T-cell (primary cell): Measurements from ENCODE around the gene TARBP2. TPM values are rescaled to one million over a fixed set of nuclear protein-coding genes. Genes with fewer than 3 reads are reported as not detected.

Experiments
- ATAC-seq, 4 experiments: fragments of 200-7000 bp in 3 of 4; fragments of 150-1000 bp in 1 of 4; cut with Tn5 transposase; replicated peaks in 1 of 4; 1 replicate in 3 of 4; 2 replicates in 1 of 4; pipeline ENCODE4 v1.10.0; 2021; ENCODE audit warnings: moderate library complexity in 3 of 4, mild to moderate bottlenecking in 2 of 4, moderate number of reproducible peaks in 1 of 4
- CTCF ChIA-PET, 2 donors: fragments of 300-600 bp; sonication (Branson Sonifier 250); formaldehyde crosslinking; loops; one replicate each; lab custom pipeline; 2022; ENCODE audit warnings: antibody characterized with exemption in 2 of 2; lab: Charles Lee
- POLR2A ChIA-PET, 2 donors: fragments of 300-600 bp; sonication (Branson Sonifier 250); formaldehyde crosslinking; loops; one replicate each; lab custom pipeline; 2022; ENCODE audit warnings: antibody characterized with exemption in 2 of 2; lab: Charles Lee
- DNase-seq, 35 experiments: peaks; one replicate each; pipeline versions ENCODE4 v3.0.0 to v3.0.0-alpha.2; 2013 to 2023
- H3K27ac ChIP-seq: one replicate; pipeline ENCODE4 v1.5.1; 2013; ENCODE audit warnings: low read length
- H3K27me3 ChIP-seq, 2 experiments: replicated peaks in 1 of 2; 1 replicate in 1 of 2; 2 replicates in 1 of 2; pipeline versions ENCODE4 v1.6.1 to v1.7.0; 2013; ENCODE audit warnings: low read length in 1 of 2, mixed read lengths in 1 of 2; ENCODE audit not compliant: control insufficient read depth in 2 of 2, insufficient read depth in 2 of 2; ENCODE audit errors: extremely low read depth in 1 of 2
- H3K36me3 ChIP-seq, 2 donors: 1 replicate in 1 of 2; 2 replicates in 1 of 2; pipeline versions ENCODE4 v1.6.1 to v1.7.0; 2013; ENCODE audit warnings: low read length in 1 of 2; ENCODE audit not compliant: control insufficient read depth in 2 of 2, insufficient read depth in 1 of 2; ENCODE audit errors: extremely low read depth in 1 of 2
- H3K4me1 ChIP-seq, 2 experiments: 1 replicate in 1 of 2; 2 replicates in 1 of 2; pipeline versions ENCODE4 v1.6.1 to v1.7.0; 2013; ENCODE audit warnings: low read length in 2 of 2, mixed read lengths in 1 of 2; ENCODE audit not compliant: insufficient read depth in 2 of 2, control insufficient read depth in 1 of 2; ENCODE audit errors: extremely low read depth in 1 of 2
- H3K4me3 ChIP-seq, 2 donors: 1 replicate in 1 of 2; 2 replicates in 1 of 2; pipeline versions ENCODE4 v1.5.1 to v1.7.0; 2013; ENCODE audit warnings: mild to moderate bottlenecking in 2 of 2, low read length in 1 of 2, moderate library complexity in 1 of 2; ENCODE audit not compliant: control insufficient read depth in 1 of 2; ENCODE audit errors: extremely low read depth in 1 of 2
- H3K9me3 ChIP-seq: 2 replicates; pipeline ENCODE4 v1.7.0; 2013
- H3K27ac Mint-ChIP-seq, 2 donors: one replicate each; pipeline ENCODE4 v1.8.0; 2020 to 2021; ENCODE audit warnings: mild to moderate bottlenecking in 2 of 2, mixed read lengths in 2 of 2
- H3K27me3 Mint-ChIP-seq, 2 donors: one replicate each; pipeline ENCODE4 v1.8.0; 2021 to 2022; ENCODE audit warnings: mixed read lengths in 2 of 2
- H3K36me3 Mint-ChIP-seq: one replicate; pipeline ENCODE4 v1.8.0; 2021; ENCODE audit warnings: mixed read lengths
- H3K4me1 Mint-ChIP-seq, 3 donors: one replicate each; pipeline ENCODE4 v1.8.0; 2020 to 2022; ENCODE audit warnings: mixed read lengths in 3 of 3, mild to moderate bottlenecking in 1 of 3
- H3K4me3 Mint-ChIP-seq, 3 donors: one replicate each; pipeline ENCODE4 v1.8.0; 2020 to 2022; ENCODE audit warnings: mild to moderate bottlenecking in 3 of 3, mixed read lengths in 3 of 3, moderate library complexity in 3 of 3
- H3K9me3 Mint-ChIP-seq, 3 donors: one replicate each; pipeline ENCODE4 v1.8.0; 2020 to 2022; ENCODE audit warnings: mixed read lengths in 3 of 3
- WGBS: methylation state at CpG from one replicate; pipeline ENCODE4 v1.1.5; 2013; ENCODE audit warnings: missing lambda C conversion rate; ENCODE audit not compliant: insufficient coverage; 5-methylcytosine and 5-hydroxymethylcytosine counted together
- total RNA-seq, 35 experiments: library from RNA in 6 of 35; stranded (reverse) in 6 of 35; fragments of 120-200 nt in 1 of 35; gene quantifications; one replicate each; pipeline versions ENCODE4 v1.2.1 to v1.2.4 and lab custom pipeline; 2013 to 2026

The TARBP2 gene
- total RNA-seq, 5 donors from 2014 or later (not counting 1 experiment from before 2014, with no cell fraction given): 31.4 to 44.7 (median 39.1) TPM

- ATAC-seq (no peak), DNase-seq (no peak)
- WGBS: 90% methylated on average over 1 of the region's 3 CpGs
- Mint-ChIP-seq H3K4me1 (peaks cover 52 to 65% (median 54%) of the 10 kb centered on the region in 3 donors), H3K4me3 (peak overlapping the region in 1 of 3 donors; percentile 97), H3K27ac (peak overlapping the region; percentile 27 to 53), H3K36me3 (no peaks in the 10 kb centered on the region), H3K9me3 (no peaks in the 10 kb centered on the region), H3K27me3 (no peaks in the 10 kb centered on the region)
- CTCF ChIA-PET: interaction anchor here in 1 of 2 donors (1.1 kb wide), 1 partner anchor 16 kb away, joined by 3 read pairs; no protein-coding TSS in a partner anchor
- Histone ChIP-seq H3K36me3 (no peaks in the 10 kb centered on the region), H3K9me3 (no peaks in the 10 kb centered on the region), H3K27me3 (no peaks in the 10 kb centered on the region), H3K4me3 (no peak overlapping the region), H3K27ac (no peak overlapping the region), H3K4me1 (peaks cover 30 to 57% of the 10 kb centered on the region in 2 experiments)
- POLR2A ChIA-PET: interaction anchor here in 1 of 2 donors (0.6 kb wide), 1 partner anchor 22 kb away, joined by 3 read pairs; no protein-coding TSS in a partner anchor
These were observed 3.6 kb upstream of the TARBP2 start for GRCh38 chr12:53497461-53497860.

- H3K27ac ChIP-seq: no peak overlapping the region
- DNase-seq: no peak
These were observed 2.9 kb upstream of the TARBP2 start for GRCh38 chr12:53498235-53498630.

GRCh38 chr12:53499266-53500141 is 1.6 kb upstream of the TARBP2 start, which contains the start of gene MAP3K12:
MAP3K12 (minus strand) TSS chr12:53499458; CDS start chr12:53487391, 12,067 bp downstream.
- peaks cover 6 to 10% of the 10 kb centered on the region in 2 donors for H3K36me3 ChIP-seq
- H3K4me1 ChIP-seq: peaks cover 19 to 38% of the 10 kb centered on the region in 2 experiments
- peak within 1 kb of the TSS; percentile 92 for H3K27ac ChIP-seq
- under 1% methylated on average over 42 of the region's 51 CpGs for WGBS
- Mint-ChIP-seq H3K4me1 (peaks cover 36 to 55% (median 41%) of the 10 kb centered on the region in 3 donors), H3K4me3 (peak within 1 kb of the TSS; percentile 85 to 97 (median 94)), H3K36me3 (peaks cover under 1% of the 10 kb centered on the region), H3K9me3 (no peaks in the 10 kb centered on the region), H3K27me3 (no peaks in the 10 kb centered on the region), H3K27ac (peak within 1 kb of the TSS; percentile 99)
- ChIA-PET CTCF (interaction anchor here in 1 of 2 donors (0.6 kb wide), 1 partner anchor 176 kb away, joined by 3 read pairs; no protein-coding TSS in a partner anchor), POLR2A (interaction anchor here (0.6 kb wide), 2 partner anchors 41 to 152 kb away, joined by 3 to 6 read pairs; no protein-coding TSS in a partner anchor)
- H3K4me3 ChIP-seq: peak within 1 kb of the TSS; percentile 80 to 83
- DNase-seq (peak in 29 of 35 experiments; percentile 24 to 68 (median 44)), ATAC-seq (peak in 2 of 4 experiments; percentile 5 to 9)
- no peaks in the 10 kb centered on the region for H3K9me3 ChIP-seq
- H3K27me3 ChIP-seq: no peaks in the 10 kb centered on the region

More at GRCh38 chr12:53498235-53498630, 2.9 kb upstream of the TARBP2 start:
- Mint-ChIP-seq H3K27ac (peak overlapping the region; percentile 53 to 75), H3K9me3 (no peaks in the 10 kb centered on the region), H3K4me3 (peak overlapping the region; percentile 84 to 97 (median 85)), H3K4me1 (peaks cover 47 to 66% (median 53%) of the 10 kb centered on the region in 3 donors), H3K36me3 (no peaks in the 10 kb centered on the region), H3K27me3 (no peaks in the 10 kb centered on the region)
- ChIA-PET CTCF (interaction anchor here in 1 of 2 donors (0.6 to 1.1 kb wide), 2 partner anchors 17 to 223 kb away, joined by 3 read pairs; no protein-coding TSS in a partner anchor), POLR2A (interaction anchor here in 1 of 2 donors (0.6 kb wide), 1 partner anchor 22 kb away, joined by 3 read pairs; no protein-coding TSS in a partner anchor)
- H3K4me3 ChIP-seq: no peak overlapping the region
- H3K27me3 ChIP-seq: no peaks in the 10 kb centered on the region
- H3K4me1 ChIP-seq: peaks cover 30 to 50% of the 10 kb centered on the region in 2 experiments
- no peak for ATAC-seq
- WGBS: no CpG with 5 or more reads among the region's 2 CpGs
- peaks cover 3 to 4% of the 10 kb centered on the region in 2 donors for H3K36me3 ChIP-seq
- no peaks in the 10 kb centered on the region for H3K9me3 ChIP-seq

- H3K4me1 ChIP-seq: peaks cover 19 to 34% of the 10 kb centered on the region in 2 experiments
- no peaks in the 10 kb centered on the region for H3K9me3 ChIP-seq
- CTCF ChIA-PET: interaction anchor here in 1 of 2 donors (0.6 to 2.0 kb wide), 18 partner anchors 9 to 494 kb away, joined by 3 to 17 read pairs (median 4); partner anchors contain the start of genes AAAS, ATP5MC2, EIF4B and PFDN5
- no peaks in the 10 kb centered on the region for H3K27me3 Mint-ChIP-seq
- no peak for ATAC-seq
- peak overlapping the region; percentile 99 for H3K27ac Mint-ChIP-seq
- peaks cover 36 to 56% (median 40%) of the 10 kb centered on the region in 3 donors for H3K4me1 Mint-ChIP-seq
- peaks cover 14 to 18% of the 10 kb centered on the region in 2 donors for H3K36me3 ChIP-seq
- POLR2A ChIA-PET: interaction anchor here (0.6 to 1.8 kb wide), 8 partner anchors 9 to 780 kb away, joined by 3 to 8 read pairs (median 4); partner anchors contain the start of genes AAAS (in 1 of the 2), CBX5 (in 1 of the 2), HNRNPA1 (in 1 of the 2) and SP1 (in 1 of the 2)
- peaks cover 7% of the 10 kb centered on the region for H3K36me3 Mint-ChIP-seq
- H3K9me3 Mint-ChIP-seq: no peaks in the 10 kb centered on the region
- DNase-seq: peak in 4 of 35 experiments; percentile 21 to 55 (median 30)
- WGBS: 0% methylated on average over 7 of the region's 17 CpGs
- peak overlapping the region; percentile 85 to 97 (median 94) for H3K4me3 Mint-ChIP-seq
- H3K27me3 ChIP-seq: no peaks in the 10 kb centered on the region
- peak overlapping the region; percentile 80 to 83 for H3K4me3 ChIP-seq
- H3K27ac ChIP-seq: peak overlapping the region; percentile 92
These were observed 824 bp upstream of the TARBP2 start for GRCh38 chr12:53500142-53500775.

- Histone ChIP-seq H3K9me3 (no peaks in the 10 kb centered on the region), H3K4me3 (peak overlapping the region; percentile 80 to 83)
- H3K9me3 Mint-ChIP-seq: no peaks in the 10 kb centered on the region
These were observed 615 bp downstream of the TARBP2 start for GRCh38 chr12:53501615-53502181.

More at GRCh38 chr12:53501615-53502181, 615 bp downstream of the TARBP2 start:
- Histone ChIP-seq H3K27me3 (no peaks in the 10 kb centered on the region), H3K4me1 (peaks cover 19 to 34% of the 10 kb centered on the region in 2 experiments), H3K36me3 (peaks cover 15 to 29% of the 10 kb centered on the region in 2 donors), H3K27ac (peak overlapping the region; percentile 92)
- POLR2A ChIA-PET: interaction anchor here (0.6 to 1.8 kb wide), 6 partner anchors 10 to 181 kb away, joined by 3 to 8 read pairs (median 6); partner anchors contain the start of genes AAAS (in 1 of the 2) and SP1 (in 1 of the 2)
- DNase-seq (no peak), ATAC-seq (no peak)
- Mint-ChIP-seq H3K36me3 (peaks cover 14% of the 10 kb centered on the region), H3K27ac (peak overlapping the region; percentile 99), H3K4me1 (peaks cover 36 to 48% (median 40%) of the 10 kb centered on the region in 3 donors), H3K27me3 (no peaks in the 10 kb centered on the region), H3K4me3 (peak overlapping the region; percentile 85 to 97 (median 94))
- 91% methylated on average over 6 of the region's 10 CpGs for WGBS
- CTCF ChIA-PET: interaction anchor here in 1 of 2 donors (0.9 to 2.0 kb wide), 14 partner anchors 8 to 496 kb away, joined by 3 to 17 read pairs (median 4); partner anchors contain the start of genes AAAS, ATP5MC2, EIF4B and PFDN5
